Measurements from ENCODE around the gene HOXA1.

Gene HOXA1

DNA sequence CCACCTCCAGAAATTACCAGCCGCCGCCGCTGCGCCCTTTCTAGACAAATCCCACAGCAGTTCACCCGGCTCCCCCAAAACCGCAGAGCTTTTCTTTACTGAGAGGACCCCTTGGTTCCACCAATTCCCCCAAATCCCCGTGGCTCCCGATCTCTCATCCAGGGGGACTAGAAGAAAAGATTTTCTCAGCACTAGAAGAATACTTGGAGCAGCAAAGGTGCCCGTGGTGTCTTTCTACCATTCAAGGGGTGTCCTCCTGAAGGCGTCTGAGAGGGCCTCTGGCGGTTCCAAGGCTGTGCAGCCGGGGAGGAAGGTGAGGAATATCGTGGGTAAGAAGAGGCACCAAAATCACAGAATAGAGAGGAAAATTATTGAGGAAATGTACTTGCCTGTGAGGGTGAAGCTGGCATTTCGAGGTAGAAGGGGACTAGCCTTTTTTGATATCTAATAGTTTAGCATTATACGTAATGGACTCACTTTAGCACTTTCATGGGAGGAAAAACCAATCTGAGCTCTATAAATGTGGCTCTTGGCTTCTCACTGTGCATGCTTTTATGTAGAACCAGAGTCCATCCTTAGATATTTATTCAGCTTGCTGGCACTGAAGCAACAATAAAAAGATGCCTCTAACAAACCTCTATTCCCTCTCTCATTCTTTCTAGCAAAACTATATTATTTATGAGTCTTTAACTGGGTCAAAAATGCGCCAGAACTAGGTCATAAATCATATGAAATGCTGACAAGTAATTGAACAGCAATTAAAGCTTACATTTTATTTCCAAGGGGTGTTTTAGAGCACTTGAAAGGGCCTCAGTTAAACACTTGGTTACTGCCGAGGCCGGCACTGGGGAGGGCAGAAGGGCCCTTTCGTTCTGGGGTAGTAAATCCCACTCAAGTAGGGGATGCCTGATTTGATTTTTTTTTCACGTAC, 20.5 kb upstream of the HOXA1 start:
- no peak for DNase-seq

- DNase-seq, result no peak
Measured at GRCh38 chr7:27115221-27116026, 19.6 kb upstream of the HOXA1 start.

GRCh38 chr7:27114881-27115220, 19.1 kb upstream of the HOXA1 start:
- DNase-seq, result no peak

- DNase-seq, result no peak
Measured at GRCh38 chr7:27113991-27114769, 18.4 kb upstream of the HOXA1 start.

DNA sequence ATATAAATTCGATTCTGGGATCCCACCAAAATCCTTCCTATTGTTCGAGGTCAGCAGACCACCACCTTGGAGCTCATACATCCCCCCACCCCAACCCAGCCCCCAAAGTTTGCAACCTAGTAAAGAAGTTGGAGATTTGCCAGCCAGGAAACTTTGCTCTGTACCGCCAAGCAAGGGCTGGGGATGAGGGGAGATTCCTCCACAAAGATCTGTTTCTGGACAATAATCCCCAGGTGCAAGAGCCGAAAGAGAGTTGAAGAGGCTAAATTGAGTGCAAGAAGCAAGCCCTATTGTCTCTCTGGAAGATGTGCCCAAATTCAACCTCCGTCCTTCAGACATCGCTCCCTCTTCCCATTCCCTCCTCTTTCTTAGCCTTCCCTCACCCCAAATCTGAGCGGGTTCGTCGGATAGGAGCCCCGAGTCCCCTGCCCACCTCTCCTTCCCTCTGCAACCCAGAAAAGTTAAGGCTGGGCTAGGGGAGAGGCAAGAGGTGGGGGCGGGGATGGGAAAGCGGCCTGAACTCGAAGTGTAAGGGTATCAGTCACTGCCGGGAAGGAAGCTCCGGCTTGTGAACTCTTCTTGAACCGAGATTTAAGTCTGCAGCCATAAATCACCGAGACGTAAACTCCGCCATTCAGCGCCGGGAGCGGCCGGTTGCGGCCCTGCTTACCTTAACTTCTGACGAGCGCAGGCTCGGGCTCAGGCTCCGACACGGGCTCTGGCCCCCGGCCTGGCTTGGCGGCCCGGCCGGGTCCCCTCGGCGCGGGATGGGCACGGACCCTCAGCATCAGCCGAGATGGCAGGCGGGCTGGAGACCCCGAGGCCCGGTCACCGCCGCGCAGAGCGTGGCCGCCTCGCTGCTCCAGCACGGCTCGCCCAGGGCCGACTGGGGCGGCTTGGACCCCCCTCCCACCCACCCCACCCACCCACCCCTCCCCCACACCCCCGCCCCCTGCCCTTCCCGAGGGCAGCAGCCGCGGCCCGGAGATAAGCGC, 17.5 kb upstream of the HOXA1 start:
- DNase-seq, result no peak

DNA sequence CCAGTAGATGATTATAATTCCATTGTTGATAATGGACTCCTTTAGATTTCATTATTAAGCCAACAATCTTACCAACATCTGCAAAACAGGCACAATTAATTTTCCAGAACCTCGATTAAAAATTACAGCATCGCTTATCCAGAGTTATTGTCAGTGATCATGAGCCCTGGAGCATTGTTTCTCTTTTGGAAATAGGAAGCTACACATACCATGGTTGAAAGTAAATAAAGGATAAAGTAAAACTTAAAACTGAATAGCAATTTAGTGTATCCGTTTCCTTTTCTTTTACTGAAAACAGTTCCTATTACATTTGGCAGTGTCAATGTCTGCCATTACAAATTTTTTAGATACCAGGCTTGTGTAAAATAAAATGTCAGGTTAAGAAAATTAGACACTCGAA, 16.6 kb upstream of the HOXA1 start:
- no peak for DNase-seq

DNA sequence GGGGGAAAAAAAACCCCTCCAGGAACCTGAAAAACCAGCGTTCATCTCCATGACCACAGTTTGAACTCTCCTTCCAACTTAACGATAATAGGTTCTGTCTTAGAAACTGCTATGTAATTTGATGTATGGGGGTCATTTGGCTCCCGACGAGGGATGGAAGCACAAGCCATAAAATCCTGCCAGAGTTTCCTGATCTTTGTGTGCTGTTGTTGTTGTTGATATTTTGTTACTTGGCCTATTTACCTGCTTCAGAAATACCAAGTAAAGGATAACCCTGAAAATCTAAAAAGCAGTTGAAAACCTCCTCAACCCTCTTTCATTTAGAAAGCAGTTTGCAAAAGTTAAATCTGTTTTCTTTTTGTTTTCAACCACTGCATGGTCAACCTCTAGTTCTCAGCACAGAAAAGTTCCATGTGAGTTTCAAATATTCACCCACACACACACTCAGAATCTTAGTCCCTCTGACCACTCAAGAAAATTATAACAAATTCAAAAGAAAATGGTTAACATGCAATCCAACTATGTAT, 16.0 kb upstream of the HOXA1 start:
- DNase-seq, result no peak

GRCh38 chr7:27111042-27111750, 15.4 kb upstream of the HOXA1 start:
- DNase-seq, result no peak

DNA sequence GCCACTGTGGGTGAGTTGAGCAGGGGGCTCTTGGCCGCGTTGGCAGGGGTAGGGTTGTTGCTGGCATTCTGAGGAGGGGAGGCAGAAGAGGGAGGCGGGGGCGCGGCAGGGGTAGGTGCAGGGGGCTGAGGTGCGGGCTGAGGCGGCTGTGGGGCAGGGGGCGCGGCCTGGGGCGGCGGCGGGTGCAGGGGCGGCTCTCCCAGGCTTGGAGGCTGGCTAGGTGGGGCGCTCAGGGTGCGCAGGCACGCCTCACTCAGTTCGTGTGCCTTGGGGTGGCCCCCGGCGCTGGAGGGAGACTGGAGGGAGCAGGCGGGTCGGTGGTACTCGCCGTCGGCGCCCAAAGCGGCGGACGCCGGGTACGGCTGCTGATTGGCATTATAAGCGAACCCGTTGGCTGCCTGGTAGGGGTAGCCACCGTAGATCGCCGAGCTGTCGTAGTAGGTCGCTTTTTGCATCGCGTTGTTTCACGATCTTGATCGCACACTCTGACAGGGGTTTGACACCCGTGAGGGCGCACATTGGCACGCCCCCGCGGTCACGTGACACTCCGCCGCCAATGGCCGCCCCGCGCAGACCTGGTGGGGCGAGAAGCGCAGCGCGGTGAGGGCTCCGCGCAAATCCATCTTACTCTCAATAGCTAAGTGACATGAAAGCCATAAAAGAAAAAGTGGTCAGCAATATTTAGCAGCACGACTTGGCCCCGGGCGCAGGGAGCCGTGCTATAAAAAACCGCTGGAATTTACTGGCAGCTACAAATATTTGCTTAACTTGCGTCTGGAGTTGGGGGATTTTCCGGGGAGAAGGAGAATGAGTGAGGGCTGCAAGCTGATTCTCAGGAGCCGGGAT, 14.6 kb upstream of the HOXA1 start:
- no peak for DNase-seq

GRCh38 chr7:27109466-27110185, 13.8 kb upstream of the HOXA1 start:
- no peak for DNase-seq

GRCh38 chr7:27108390-27109127, 12.8 kb upstream of the HOXA1 start:
- DNase-seq, result no peak

DNA sequence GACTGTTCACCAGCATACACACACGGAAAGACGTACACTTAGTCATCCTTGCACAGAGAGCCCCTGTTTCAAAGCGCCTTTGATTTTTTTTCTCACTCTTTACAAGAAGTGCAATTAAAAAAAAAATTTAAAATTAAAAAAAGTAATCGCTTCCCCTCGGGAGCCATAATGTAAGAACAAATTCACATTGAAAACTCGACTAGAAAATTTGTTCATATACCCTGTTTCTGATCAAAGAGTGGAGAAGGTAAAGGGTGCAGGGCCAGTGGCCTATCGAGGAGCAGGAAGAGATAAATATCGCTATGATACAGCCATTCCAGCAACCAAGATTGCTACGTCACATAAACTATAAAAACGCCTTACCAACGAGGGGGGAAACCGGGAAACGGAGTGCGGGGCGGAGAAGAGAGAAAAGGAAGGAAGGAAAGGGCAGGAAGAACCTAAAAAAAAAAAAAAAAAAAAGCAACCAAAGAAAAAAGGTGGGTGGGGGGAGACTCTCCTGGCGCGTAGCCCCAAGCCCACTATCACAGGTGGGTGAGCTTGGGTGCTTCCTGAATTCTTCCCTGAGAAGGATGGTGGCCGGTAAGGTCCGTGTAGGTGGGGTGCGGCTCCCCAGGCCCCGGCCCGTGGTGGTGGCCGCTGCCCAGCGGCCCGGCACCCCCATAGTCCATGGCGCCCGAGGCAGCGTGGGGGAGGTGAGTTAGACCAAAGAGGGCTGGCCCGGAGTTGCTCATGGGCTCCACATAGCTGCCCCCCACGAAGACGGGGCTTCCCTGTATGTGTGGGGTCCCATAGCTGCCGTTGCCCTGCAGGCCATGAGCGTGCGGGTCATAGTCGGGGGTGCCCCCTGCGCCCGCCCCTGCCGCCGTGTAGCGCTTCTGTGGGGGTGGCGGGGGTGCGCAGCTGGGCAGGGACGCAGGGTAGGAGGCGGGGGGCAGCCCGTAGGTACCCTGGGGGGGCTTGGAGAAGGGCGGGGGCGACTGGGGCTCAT, 11.9 kb upstream of the HOXA1 start:
- no peak for DNase-seq

DNA sequence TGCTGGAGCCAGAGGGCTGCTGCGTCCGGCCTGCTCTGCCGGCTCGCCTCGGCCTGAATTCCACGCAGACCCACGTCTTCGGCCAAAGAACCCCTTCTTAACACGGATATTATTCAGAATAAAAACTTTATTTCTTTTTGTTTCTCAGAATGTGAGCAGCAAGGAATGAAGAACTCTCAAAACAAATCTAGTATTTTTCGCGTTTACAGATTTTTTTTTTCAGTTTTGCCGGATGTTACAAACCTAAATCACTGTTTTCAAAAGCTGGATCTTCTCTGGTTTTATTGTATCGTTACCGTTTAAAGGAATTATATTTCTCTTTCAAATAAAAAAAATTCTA, 11.1 kb upstream of the HOXA1 start:
- DNase-seq, result no peak

GRCh38 chr7:27106181-27106900, 10.5 kb upstream of the HOXA1 start:
- no peak for DNase-seq

- no peak for DNase-seq
Measured at GRCh38 chr7:27105301-27106031, 9.7 kb upstream of the HOXA1 start.
